Neural cell (in vitro differentiated cells): ENCODE data around the gene ARHGEF7.

Experiments
- POLR2AphosphoS5 ChIP-seq: IDR thresholded peaks from 2 replicates; pipeline ENCODE4 v1.6.1; 2012
- TF ChIP-seq, protein P1 (sequence below): fragments of 450-650 bp; IDR thresholded peaks from 2 replicates; pipeline ENCODE4 v1.5.1; 2014; ENCODE audit warnings: antibody characterized with exemption, mild to moderate bottlenecking, moderate library complexity; ENCODE audit not compliant: poor library complexity, severe bottlenecking

DNA sequence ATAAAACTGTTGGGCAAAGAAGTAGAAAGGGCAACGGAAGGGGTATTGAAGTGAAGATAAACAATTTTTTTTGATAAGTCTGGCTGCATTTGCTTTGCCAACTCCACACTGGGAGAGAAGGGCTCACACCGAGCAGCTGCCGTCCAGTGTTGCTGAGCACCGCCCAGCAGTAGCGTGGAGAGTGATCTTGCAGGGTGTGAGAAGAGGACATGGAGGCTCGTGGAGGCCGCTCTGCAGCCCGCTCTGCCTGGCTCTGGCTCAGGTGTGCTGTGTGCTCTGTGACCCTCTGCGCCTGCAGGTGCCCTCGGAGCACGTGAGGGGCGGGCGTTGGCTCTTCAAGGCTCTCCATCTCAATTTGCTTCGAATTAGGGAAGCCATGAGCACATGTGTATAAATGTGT lies 169.5 kb downstream of the ARHGEF7 start:
- TF ChIP-seq, protein P1, sequence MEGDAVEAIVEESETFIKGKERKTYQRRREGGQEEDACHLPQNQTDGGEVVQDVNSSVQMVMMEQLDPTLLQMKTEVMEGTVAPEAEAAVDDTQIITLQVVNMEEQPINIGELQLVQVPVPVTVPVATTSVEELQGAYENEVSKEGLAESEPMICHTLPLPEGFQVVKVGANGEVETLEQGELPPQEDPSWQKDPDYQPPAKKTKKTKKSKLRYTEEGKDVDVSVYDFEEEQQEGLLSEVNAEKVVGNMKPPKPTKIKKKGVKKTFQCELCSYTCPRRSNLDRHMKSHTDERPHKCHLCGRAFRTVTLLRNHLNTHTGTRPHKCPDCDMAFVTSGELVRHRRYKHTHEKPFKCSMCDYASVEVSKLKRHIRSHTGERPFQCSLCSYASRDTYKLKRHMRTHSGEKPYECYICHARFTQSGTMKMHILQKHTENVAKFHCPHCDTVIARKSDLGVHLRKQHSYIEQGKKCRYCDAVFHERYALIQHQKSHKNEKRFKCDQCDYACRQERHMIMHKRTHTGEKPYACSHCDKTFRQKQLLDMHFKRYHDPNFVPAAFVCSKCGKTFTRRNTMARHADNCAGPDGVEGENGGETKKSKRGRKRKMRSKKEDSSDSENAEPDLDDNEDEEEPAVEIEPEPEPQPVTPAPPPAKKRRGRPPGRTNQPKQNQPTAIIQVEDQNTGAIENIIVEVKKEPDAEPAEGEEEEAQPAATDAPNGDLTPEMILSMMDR = no peak
- TF ChIP-seq POLR2AphosphoS5 = no peak
